NOMO-1 treated with DMSO at 0.1 percent for 48 hours (cell line): ENCODE results near the gene KCNMA1.

Source experiments
- DNase-seq: peaks from one replicate; lab custom pipeline; 2025; ENCODE audit not compliant: unreplicated experiment; lab: John Stamatoyannopoulos, UW

KCNMA1 gene

DNA sequence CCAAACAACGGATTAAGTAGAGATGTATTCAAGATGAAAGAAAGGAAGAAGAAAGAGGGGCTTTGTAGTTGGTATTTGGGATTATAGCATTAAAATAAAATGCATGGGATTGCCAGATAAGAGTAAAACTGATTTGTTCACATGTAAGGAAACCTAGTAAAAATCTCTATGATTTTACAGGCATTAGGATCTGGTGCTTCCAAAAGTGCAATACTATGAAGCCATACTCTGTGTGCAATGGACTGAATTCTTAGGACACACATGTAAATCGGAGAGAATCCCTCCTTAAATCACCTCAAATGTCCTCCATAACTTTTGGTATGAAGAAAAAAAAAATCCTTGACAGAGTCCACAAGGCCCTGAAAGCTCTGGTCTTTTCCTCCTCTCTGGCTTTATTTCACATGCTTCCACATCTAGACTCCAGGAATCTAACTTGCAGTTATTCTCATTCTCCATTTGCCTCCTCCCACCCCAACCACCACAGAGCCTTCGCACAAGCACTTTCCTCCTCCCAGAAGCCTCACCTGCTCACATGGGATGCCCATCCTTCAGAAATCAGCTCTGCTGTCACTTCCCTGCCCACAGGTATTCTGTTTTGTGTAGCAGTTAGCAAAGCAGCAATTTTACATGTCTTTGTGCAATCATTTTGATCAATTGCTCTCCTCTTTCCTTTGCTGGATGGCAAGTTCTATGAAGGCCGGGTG, 378.3 kb downstream of the KCNMA1 start:
- no peak for DNase-seq

DNA sequence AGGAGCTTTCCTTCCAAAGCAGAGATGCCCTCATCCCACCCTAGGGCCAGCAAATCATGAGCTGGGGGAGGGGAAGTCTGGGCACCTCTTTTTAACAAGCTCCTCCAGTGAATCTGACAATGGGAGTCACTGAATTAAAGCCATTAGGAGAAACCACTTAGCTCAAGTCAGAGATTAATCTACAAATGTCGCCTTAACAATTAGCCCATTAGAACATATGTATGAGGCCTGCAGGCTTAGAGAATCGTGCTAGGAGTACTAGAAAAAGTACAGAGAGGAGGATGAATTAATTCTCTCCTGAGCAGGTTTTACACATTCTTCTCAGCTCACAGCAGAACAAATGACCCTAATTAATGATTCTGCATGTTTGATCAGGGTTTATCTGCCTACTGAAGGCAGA, 381.3 kb downstream of the KCNMA1 start:
- DNase-seq, result no peak

DNA sequence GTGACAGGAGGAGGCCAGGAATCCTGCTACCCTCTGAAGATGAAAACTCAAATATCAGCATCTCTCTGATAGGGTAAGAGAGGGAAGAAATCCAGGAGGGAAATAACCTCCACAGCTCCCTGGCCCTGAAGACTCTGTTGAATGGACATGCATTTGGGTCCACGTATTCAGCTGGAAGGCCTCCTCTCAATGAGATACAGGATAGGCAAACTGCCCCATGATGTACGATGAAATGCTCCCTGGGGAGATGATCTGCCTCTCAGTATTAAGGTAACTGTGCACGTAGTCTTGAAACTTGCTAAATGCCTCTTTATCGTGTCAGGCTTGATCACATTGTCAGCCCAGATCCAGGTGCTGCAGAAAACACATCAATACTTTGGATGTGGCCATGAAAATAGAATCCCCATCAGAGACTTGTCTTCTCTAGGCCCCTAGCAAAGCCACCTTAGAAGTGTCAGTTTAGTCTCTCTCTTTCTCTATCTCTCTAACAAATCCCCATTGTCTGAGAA, 384.0 kb downstream of the KCNMA1 start:
- DNase-seq, result no peak

DNA sequence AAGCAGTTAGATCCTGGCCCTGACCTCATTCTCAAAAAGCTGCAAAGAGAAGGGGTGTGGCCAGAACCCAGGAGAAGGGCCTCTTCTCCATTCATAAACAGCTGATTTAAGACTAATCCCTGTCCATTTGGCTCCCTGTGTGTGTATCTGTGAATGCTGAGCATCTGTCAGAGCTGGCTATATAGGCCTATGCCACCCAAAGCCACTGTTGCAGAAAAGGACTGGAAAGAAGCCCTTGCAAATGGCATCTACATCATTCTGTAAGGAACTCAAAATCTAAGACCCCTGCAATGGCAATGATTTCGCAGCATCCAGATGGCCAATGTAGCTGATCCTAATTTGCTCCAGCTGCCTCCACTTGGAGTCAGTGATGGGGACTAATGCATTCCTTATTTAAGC, 384.5 kb downstream of the KCNMA1 start:
- no peak for DNase-seq

DNA sequence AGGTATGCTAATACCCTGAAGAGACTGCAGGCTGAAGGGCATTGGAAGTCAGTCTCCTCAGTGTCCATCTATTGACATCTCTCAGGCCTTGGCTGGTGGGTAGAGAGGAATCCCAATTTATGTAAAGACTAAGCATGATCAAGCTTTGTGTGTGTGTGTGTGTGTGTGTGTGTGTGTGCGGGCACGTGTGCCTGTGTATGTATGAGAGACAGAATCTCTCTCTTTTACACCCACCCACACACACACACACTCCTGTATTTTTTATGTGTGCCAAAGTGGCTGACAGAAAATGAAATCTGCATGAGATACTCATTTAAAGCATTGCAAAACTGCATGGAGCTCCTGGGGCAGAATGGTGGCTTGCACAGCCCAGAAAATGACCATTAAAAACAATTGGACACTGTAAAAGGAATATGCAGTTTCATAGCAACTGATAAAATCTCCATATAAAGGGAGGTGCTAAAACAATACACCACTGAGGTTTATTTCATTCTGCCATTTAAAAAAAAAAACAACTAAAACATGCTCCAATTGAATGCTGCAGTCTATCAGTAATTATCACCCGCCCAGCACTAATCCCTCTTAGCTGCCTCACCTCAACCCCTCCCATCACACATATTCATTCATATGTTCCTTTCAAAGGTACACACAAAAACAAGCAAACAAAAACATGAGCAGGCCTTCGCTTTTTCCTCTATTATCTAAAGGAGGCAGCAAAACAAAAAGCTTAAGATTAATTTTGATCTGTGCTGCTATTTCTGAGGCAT, 385.0 kb downstream of the KCNMA1 start:
- DNase-seq, result no peak

DNA sequence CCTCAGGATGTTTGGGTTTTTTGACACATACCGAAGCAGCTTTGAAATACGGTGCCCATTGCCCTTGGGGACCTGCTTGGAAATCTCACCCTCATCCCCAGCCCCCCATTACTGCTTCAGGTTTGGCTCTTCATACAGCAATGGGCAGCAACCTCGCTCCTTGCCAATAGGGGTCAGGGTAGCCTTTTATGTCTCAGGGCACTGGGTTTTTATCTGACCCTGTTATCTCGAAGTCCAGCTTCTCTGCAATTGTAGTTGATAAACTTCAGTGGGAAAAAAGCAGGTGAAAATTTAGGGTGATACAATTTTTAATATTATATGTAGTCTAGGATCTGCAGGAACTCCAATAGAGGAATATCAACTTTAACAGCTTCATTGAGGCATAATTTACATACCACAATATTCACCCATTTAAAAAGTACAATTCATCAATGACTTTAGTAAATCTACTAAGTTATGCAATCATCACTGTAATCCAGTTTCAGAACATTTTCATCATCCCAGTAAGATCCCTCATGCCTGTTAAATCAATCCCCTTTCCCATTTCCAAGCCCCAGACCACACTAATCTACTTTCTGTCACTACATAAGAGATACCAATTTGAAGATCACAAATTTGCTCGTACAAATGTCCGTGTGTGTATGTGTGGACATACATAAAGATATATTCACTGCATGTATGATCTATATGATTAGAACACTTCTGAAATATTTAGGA, 386.2 kb downstream of the KCNMA1 start:
- DNase-seq, result peak; percentile 4

DNA sequence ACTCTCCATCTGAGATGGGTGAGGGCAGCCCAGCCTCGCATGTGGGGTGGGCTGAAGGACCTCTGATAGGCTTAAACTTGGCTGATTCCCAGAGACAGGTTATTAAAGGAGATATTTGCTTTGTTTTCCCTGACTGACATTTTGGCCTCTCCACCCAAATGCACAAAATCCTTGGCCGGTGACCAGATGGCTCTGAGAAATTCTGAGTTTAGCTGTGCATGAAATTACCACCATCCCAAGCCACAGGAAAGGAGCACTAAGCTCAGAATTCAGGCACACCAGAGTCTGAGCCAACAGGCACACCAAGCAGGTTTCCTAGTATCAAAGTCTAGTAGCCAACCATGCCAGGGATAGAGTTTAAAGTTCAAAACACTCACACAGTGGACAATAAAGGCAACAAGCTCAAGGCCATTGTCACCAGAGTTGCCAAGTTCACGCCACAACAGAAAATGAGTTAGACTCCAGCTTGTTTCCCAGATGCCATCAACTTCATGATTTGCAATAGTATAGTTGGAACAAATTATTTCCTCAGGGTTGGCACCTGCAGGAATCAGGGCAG, 387.6 kb downstream of the KCNMA1 start:
- no peak for DNase-seq

DNA sequence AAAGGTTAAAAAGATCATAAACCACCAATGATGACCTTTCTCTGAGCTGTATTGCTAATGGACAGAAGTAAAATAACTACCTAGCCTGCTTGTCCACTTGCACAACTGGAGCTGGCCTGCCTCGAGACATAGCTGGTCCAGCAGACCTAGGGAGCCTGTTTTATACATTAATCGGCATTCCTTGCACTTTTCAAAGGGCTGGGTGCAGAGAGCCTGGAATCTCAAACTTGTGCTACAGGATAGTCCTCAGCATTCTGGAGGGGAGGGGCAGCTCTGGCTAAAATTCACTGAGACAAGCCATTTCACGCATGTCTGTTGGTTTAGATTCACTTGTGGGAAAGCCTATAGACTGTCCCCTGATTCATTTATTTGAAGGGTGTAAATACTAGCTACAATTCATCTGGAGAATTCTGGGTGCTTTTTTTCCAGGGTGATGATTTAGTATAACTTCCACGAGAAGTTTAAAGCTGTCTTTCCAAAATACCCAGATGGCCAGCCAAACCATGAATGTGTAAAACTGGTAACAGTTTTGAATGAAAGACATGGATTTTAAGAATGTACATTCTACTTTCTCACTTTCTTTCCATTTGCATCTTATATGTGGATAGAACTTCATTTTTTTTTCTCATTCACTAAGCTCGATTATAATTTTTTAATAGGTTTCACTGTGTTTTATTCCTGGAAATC, 389.4 kb downstream of the KCNMA1 start:
- DNase-seq, result no peak

DNA sequence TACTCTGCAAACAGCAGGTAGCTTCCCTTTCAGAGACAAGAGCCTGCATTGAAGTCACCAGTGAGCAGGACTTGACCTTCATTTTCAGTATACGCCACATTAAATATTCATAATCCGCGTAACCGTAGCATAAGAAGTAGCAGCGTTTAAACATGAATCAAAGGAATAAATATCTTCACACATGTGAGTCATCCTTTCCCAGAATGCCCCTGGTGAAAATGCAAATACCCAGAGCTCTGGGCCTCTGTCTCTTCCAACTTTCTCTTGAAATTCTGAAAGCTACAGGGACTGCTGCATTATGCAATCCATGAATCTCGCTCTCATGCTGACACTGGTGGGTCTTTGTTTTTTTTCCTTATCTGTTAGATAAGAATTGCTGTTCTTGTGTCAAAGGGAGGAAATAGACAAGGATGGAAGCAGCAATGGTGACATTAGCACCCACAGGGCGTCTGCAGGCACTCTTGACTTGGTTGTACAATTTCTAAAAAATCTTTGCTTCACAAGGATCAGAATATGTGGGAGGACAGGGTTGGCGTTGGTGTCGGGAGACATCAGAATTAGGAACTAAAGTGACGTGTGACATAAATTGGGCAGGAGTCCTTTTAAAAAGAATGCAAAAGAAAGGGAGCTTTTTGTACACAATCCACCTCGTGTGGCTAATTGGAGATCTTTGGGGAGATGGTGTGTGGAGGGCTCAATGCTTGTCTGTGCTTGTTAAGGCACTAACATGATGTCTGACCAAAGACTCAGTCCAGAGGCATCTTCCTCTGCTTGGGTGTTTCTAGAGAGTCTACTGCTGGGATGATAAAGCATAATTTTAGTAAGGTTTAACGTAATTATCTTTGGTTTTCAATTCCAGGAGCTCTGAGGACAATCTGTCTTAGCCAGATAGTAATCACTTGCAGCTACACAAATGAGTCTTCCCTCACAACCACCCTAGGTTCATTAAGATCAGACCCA, 390.3 kb downstream of the KCNMA1 start:
- peak; percentile 61 for DNase-seq

DNA sequence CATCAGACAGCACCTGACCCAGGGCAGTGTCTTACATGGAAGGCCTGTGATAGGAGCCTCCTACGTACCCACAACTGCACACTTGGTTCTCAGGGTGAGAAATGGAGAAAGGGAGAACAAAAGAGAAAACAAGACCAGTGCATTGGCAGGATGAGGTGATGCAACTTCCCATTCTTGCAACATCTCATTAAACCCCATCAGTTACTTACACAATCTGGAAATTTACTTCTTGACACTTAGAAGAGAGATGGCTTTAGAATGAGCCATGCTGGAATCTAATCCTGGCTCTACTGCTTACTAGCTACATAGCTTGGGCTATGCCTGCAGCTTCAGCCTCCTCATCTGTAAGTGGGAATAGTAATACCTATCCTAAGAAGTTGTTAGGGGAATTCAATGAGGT, 391.7 kb downstream of the KCNMA1 start:
- peak; percentile 81 for DNase-seq

DNA sequence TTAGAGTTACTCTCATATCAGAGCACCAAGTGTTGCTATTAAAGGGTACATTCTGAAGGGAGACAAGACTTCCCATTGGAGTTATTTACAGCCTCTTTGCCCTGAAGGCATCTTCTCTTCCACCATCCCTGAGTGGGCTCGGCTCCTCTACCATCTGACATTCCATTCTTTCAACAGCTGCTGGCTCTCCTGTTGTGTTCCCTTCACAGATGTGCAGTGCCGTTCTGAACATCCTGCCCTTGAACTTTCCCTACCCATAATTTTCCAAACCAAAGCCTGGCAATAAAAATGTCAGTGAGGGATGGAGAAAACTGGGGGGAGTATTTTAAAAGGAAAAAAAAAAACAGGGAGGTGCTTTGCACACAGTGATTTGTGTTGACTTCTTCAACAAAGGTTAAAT, 392.9 kb downstream of the KCNMA1 start:
- DNase-seq, result no peak

DNA sequence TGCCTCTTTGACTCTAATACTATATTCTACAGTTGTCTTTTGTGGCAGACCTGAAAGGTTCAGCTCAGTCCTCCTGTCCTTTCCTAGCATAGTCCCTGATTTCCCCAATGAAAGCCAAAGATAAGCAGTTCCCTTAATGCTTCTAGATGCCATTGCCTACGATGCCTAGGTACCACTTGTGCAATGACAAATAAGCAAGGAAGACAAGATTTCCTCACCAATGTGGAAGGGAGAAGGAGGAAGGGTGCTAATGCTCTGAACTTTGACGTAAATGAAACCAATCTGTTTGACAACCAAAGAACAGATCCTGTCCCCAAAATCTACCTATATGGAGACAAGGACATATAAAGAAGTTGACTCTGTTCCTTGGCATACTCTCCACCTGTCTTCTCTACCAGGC, 393.3 kb downstream of the KCNMA1 start:
- DNase-seq, result no peak

DNA sequence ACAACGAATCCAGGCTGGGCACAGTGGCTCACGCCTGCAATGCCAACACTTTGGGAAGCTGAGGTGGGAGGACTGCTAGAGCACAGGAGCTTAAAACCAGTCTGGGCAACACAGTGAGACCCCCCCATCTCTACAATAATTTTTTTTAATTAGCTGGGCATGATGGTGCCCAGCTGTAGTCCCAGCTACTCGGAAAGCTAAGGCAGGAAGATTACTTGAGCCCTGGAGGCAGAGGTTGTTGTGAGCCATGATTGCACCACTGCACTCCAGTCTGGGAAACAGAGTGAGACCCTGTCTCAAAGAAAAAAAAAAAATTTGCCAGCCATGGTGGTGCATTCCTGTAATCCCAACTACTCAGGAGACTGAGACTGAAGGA, 396.3 kb downstream of the KCNMA1 start:
- no peak for DNase-seq

DNA sequence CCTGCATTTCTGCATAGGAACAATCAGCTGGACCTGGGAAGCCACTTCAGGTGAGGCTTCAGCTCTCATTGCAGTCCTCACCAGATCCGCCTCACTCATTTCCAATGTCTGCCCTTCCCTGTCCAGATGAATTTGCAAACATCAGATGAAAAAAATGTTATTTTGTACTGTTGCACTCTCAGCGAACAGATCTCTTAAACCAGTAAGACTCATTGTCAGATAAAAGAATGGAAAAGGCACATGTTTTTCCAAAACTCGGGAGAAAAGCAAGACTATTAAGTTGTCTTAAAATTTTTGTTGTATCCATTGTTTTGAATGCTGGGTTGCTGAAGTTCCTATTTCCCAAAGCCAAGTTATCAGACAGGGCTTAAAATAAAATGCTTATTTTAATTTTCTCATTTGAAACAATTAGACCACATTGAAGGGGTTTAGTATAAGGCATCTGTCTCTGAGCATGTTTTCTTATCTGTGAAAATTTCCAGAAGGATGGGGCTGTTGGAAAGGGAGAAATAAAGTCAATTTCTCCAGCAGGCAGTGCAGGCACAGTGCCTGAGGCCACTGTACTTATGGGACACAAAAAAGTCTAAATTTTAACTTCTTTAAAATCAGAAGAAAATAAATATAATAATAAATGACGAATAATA, 396.8 kb downstream of the KCNMA1 start:
- DNase-seq, result no peak

DNA sequence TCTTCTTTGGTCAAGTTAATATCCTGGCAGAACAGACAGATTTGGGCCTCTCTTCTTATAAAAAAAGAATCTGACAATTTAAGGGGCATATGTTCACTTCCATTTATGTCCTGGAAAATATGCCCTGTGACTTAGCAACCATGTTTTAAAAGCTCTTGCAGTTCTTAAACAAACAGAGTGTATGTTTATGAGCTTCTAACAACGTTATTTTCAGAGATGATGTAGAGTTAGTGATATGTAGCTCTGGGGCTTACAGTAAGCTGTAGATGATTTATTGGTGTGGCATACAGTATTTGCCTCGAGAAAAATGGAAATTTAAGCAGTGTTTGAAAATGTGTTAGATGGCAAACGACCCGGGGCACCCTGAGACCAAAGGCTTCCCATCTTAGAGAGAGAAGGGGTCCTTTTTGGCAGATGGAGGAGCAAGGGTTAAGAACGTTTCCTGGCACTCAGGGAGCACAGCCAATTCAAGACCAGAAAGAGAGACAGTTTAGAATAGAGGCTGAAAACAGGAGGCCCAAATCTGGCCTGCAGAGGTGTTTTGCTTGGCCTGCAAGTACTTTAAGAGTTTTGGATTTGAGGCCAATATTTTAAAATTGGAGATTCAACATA, 397.5 kb downstream of the KCNMA1 start:
- no peak for DNase-seq

DNA sequence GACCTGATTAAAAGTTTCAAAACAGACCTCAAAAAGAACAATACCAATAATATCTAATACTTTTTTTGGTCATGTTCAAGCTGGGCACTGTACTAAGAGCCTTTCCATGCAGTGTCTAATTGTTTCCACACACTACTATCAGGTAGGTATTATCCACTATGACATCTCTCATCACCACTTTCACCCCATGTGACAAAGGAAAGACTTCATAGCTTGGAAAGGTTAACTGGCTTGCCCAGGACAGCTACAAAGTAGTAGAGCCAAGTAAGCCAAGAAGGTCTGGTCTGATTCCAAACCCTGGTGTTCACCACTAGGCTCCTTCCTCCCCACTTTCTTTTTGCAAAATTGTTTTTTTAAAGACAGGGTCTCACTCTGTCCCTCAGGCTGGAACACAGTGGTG, 400.5 kb downstream of the KCNMA1 start:
- DNase-seq, result no peak

DNA sequence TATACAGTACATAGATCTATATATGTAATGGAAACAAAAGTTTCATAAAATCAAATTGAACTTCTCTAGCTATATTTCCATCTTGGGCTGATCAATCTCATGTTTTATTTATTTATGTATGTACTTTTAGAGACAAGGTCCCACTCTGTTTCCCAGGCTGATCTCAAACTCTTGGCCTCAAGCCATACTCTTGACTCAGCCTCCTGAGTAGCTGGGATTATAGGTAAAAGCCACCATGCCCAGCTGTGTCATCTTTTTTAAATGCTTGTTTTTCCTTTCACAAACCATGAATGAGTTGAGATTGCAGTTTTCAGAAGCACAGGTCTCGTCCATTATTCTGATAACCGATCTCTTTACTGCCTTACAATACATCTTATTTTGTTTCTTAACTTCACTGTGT, 400.9 kb downstream of the KCNMA1 start:
- DNase-seq, result no peak

DNA sequence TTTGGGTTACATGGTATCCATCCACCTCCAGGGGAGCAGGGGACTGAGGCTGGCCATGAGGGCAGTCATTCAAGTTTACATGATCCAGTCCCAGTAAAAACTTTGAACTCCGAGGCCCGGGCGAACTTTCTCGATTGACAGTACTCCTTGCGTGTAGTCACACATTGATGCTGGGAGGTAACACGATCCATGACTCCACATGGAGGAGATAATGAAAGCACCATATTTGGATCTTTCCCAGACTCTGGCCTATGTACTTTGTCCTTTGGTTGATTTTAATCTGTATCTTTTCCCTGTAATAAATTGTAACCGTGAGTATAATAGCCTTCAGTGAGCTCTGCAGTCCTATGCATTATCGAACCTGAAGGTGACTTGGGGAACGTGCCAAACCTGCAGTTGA, 401.6 kb downstream of the KCNMA1 start:
- no peak for DNase-seq

DNA sequence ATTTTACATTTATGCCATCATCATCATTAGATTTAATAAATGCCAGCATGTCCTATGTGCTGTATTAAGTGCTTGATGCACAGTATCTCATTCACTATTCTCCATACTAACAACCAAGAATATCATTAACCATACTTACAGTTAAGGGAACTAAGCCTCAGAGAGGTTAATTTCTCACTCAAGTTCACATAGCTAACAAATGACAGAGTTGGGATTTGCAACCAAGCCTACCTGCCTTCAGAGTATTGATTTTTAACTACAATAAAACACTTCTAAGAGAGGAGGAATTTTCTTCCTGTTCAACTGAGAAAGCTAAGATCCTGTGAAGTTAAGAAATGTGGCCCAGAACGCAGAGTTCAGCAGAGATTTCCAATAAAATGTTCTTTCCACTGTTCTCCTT, 403.0 kb downstream of the KCNMA1 start:
- no peak for DNase-seq
